GM18873 (cell line): ENCODE measurements around the gene LRRC37B.
"Not testable (repeated sequence)": the region's sequence is repeated elsewhere in the genome, so short reads cannot be mapped to it uniquely, and the experiment has no call there.

Experiments used
- ATAC-seq: cut with Tn5 transposase; IDR thresholded peaks from one replicate; pipeline ENCODE4 v1.9.1; 2021; ENCODE audit warnings: mild to moderate bottlenecking, moderate library complexity, moderate number of reproducible peaks; ENCODE audit not compliant: unreplicated experiment, low FRiP score

Gene LRRC37B

GRCh38 chr17:32084942-32085829 lies 78.0 kb downstream of the LRRC37B start:
- not testable (repeated sequence) for ATAC-seq

GRCh38 chr17:32086833-32087232 lies 79.7 kb downstream of the LRRC37B start:
- not testable (repeated sequence) for ATAC-seq

GRCh38 chr17:32092062-32092461 lies 84.9 kb downstream of the LRRC37B start:
- ATAC-seq = not testable (repeated sequence)

- no peak for ATAC-seq
These were observed 92.5 kb downstream of the LRRC37B start for GRCh38 chr17:32099686-32100085.

- not testable (repeated sequence) for ATAC-seq
These were observed 93.1 kb downstream of the LRRC37B start for GRCh38 chr17:32100323-32100722.

GRCh38 chr17:32100971-32101631 lies 93.9 kb downstream of the LRRC37B start:
- ATAC-seq = no peak

- ATAC-seq = no peak
These were observed 95.0 kb downstream of the LRRC37B start for GRCh38 chr17:32102172-32102571.

GRCh38 chr17:32102646-32103186 lies 95.5 kb downstream of the LRRC37B start:
- no peak for ATAC-seq
